22Rv1 (cell line): ENCODE measurements around the gene NPC2.

ENCODE experiments used
- H3K27ac ChIP-seq: fragments of 450-650 bp; 2 replicates; pipeline ENCODE4 v1.5.1; 2017
- ZFX ChIP-seq: fragments of 450-650 bp; IDR thresholded peaks from 2 replicates; pipeline ENCODE4 v1.6.1; 2017; ENCODE audit warnings: antibody characterized with exemption, borderline replicate concordance
- TF ChIP-seq, protein P1 (sequence below): fragments of 450-650 bp; IDR thresholded peaks from 2 replicates; pipeline ENCODE4 v1.5.1; 2017; ENCODE audit warnings: mild to moderate bottlenecking

NPC2 gene

DNA sequence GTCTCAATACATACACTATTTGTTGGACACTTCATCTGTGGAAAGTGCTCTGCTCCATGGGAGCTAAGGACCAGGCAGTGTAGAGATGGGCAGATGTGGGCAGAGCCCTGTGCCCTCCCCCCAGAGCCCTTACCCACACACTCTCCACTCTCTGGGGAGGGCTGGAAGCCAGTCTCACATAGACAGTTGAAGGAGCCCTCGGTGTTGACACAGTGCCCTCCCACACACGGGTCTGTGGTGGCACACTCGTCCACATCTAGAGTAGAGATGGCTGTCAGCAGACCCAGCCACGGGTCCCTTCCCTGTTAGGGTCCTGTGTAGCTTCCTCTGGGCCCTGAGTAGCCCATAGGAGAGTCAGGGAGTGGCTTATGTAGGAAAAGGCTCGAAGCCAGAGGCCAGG, 14.7 kb upstream of the NPC2 start:
- H3K27ac ChIP-seq, result no peak overlapping the region
- no peak for TF ChIP-seq ZFX
- TF ChIP-seq, protein P1, sequence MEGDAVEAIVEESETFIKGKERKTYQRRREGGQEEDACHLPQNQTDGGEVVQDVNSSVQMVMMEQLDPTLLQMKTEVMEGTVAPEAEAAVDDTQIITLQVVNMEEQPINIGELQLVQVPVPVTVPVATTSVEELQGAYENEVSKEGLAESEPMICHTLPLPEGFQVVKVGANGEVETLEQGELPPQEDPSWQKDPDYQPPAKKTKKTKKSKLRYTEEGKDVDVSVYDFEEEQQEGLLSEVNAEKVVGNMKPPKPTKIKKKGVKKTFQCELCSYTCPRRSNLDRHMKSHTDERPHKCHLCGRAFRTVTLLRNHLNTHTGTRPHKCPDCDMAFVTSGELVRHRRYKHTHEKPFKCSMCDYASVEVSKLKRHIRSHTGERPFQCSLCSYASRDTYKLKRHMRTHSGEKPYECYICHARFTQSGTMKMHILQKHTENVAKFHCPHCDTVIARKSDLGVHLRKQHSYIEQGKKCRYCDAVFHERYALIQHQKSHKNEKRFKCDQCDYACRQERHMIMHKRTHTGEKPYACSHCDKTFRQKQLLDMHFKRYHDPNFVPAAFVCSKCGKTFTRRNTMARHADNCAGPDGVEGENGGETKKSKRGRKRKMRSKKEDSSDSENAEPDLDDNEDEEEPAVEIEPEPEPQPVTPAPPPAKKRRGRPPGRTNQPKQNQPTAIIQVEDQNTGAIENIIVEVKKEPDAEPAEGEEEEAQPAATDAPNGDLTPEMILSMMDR, result no peak

DNA sequence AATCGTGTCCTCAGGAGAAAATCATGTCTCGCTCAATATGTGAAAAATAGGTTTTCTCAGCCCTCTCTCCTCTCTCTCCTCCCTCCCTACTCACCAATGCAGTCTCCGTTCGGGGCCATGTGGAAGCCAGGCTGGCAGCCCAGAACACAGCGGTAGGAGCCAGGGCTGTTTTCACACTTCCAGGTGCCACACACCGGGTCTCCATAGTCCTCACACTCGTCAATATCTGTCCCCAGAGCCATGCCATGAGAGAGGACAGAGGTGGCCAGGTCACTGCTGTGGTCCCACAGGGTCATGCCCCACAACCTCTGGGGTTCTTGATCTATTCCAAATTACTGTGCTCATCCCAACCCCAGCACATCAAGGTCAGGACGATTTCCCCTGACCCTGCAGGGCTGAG, 14.0 kb upstream of the NPC2 start:
- no peak overlapping the region for H3K27ac ChIP-seq
- no peak for TF ChIP-seq ZFX
- TF ChIP-seq, protein P1, result no peak

DNA sequence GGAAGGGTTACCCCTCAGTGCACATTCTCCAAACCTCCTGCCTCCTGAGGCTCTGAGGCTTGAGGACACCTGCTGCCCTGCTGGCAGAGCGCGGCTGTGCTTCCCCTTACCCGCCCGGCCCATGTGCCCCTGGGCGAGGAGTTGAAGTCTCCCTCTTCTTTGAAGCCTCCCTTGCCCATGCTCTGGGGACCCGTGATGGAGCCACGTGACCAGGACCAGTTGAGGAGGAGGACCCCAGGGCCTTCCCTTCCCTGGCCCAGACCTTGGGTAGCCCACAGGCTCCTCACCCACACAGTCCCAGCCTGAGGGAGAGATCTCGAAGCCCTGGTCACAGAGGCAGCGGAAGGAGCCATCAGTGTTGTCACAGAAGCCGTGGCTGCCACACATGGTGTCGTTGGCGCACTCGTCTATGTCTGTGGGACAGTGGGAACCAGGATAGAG, 13.3 kb upstream of the NPC2 start:
- no peak overlapping the region for H3K27ac ChIP-seq
- TF ChIP-seq ZFX, result no peak
- TF ChIP-seq, protein P1, result no peak

DNA sequence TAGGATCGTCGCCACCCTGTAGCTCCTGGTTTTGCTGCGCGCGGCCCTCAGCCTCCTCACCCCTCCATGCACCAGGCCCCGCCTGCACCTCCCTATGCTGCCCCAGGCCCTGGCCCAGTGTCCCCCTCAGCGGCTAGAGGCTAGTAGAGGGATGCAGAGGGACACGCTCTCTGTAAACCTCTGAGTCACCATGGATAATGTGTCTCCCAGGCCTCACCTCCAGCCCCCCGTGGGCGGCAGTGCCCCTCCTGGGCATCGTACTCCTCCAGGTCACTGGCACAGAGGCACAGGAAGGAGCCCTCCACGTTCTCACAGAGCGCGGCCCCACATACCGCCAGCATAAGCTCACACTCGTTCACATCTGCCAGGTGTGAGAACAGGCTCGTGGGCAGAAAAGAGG, 12.7 kb upstream of the NPC2 start:
- TF ChIP-seq, protein P1, result no peak
- TF ChIP-seq ZFX, result no peak
- no peak overlapping the region for H3K27ac ChIP-seq

DNA sequence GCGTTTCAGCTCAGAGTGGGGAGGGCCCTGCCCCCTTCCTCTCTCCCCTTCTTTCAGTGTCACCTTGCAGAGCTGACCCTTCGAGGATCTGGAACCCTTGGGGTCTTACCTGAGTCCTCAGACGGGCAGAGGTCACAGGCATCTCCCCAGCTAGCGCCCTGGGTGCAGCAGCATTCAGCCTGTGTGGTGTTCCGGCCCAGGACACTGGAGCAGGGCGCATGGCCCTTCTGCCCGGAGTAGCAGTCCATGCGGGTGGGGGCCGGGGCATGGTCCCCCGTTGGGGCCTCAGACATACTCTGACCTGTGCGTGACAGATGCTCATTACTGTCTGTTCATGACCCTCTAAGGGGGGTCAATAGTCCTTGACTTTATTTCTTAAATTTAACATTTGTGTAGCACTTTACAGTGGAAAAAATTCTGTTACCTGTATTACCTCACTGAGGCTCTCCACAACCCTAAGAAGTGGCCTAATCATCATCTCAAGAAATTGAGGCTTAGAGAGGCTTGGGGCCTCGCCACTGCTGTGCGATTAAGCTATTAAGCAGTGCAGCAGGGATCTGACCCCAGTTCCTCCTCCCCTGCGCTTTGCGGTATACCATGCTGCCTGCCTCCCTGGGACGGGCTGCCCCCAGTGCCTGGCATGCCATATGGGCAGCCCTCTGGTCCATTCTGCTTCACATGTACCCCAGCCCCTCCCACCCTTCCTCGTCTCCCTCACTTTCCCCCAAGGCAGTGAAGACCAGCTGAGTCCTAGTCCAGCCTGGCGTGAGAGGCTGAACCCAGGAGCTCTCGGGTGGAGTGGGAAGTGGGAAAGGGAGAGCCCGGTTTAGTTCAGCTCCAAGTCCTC, 12.0 kb upstream of the NPC2 start:
- TF ChIP-seq, protein P1, result no peak
- TF ChIP-seq ZFX, result no peak
- no peak overlapping the region for H3K27ac ChIP-seq

DNA sequence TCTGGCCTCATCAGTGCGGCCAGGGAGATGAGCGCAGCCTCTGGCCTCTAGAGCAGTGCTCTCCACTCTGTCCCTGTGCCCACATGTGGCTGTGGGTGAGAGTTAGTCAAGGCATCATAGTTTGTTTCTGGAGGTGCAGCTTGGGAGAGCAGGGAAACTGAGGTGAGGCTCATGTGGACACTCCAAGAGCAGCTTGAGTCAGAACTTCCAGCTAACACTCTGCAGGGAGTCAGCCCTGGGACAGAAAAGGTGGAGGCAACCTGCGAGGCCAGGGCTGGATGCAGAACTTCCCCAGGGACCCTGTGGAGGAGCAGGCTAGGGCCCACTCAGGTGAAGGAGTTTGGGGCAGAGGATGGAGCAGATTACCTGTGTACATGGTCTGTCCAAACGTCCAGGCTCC, 11.3 kb upstream of the NPC2 start:
- TF ChIP-seq, protein P1, result no peak
- TF ChIP-seq ZFX, result no peak
- no peak overlapping the region for H3K27ac ChIP-seq

DNA sequence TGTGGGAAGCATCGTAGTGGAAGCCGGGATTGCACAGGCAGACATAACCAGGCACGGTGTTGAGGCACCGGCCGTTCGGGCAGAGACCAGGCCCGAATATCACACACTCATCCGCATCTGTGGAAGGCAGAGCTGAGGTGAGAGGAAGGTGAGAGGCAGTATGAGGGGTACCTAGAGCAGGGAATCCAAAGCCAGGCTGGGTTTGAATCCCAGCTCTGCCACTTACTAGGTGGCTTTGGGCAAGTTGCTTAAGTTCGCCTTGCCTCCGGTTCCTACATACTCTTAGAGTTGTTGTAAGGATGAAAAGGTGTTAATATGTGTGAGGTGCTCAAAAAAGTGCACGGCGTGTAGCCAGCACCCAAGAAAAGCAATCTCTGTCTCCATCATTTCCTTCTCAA, 10.8 kb upstream of the NPC2 start:
- TF ChIP-seq, protein P1, result no peak
- no peak for TF ChIP-seq ZFX

More for the DNA sequence above, 10.8 kb upstream of the NPC2 start:
- no peak overlapping the region for H3K27ac ChIP-seq
